NT2/D1 (cell line): ENCODE data around the gene AHCYL2.

Experiments used
- YY1 ChIP-seq: IDR thresholded peaks from 2 replicates; pipeline ENCODE4 v1.6.1; 2011; ENCODE audit not compliant: insufficient read length, insufficient read depth
- ZNF274 ChIP-seq: IDR thresholded peaks from 2 replicates; pipeline ENCODE4 v1.6.1; 2011; ENCODE audit warnings: mild to moderate bottlenecking, low read depth, low read length

DNA sequence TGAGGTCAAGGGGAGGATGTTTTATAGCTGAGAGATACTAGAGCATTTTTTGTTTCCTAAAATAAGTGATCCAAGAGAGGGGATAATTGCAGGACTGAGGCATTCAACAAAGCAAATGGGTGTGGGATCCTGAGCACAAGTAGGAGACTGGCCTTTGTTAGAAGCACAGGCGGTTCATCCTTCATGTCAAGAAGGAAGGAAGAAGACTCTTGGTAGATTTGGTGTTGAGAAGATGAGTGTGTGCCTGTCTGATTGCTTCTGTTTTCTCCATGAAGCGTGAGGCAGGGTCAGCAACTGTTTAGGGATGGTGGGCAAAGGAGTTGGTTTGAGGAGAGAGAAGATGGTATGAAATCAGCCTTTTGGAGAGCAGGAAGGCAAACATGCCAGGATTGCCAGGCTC, 237.0 kb downstream of the AHCYL2 start:
- TF ChIP-seq YY1 = no peak
- TF ChIP-seq ZNF274 = no peak
